NCI-H2029 (cell line): Measurements from ENCODE around the gene ELFN2.

Experiments used
- DNase-seq: peaks from one replicate; lab custom pipeline; 2025; lab: John Stamatoyannopoulos, UW

The ELFN2 gene

GRCh38 chr22:37357446-37358075 is 69.7 kb downstream of the ELFN2 start:
- DNase-seq, result no peak

GRCh38 chr22:37356922-37357321 is 70.4 kb downstream of the ELFN2 start:
- DNase-seq, result no peak

- no peak for DNase-seq
These were observed 72.1 kb downstream of the ELFN2 start for GRCh38 chr22:37355174-37355573.

GRCh38 chr22:37354670-37355069 is 72.6 kb downstream of the ELFN2 start:
- no peak for DNase-seq

DNA sequence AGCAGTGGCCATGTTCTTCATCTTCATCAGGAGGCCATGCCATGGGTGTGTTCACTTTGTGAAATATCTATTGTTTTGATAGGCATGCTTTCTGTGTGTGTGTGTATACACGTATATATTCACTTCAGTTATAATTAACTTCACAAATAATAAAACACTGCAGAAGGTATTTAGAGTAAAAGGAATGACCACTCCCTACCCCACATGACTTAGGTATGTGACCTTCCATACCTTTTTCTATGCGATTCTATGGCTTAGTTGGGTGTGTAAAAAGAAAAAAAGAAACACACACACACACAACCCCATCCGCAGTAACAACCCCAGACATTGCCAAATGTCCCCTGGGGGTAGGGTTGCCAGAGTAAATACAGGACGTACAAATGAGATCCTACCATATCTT is 73.0 kb downstream of the ELFN2 start:
- no peak for DNase-seq

GRCh38 chr22:37353839-37354238 is 73.4 kb downstream of the ELFN2 start:
- no peak for DNase-seq

- DNase-seq, result no peak
These were observed 74.8 kb downstream of the ELFN2 start for GRCh38 chr22:37352481-37352880.

DNA sequence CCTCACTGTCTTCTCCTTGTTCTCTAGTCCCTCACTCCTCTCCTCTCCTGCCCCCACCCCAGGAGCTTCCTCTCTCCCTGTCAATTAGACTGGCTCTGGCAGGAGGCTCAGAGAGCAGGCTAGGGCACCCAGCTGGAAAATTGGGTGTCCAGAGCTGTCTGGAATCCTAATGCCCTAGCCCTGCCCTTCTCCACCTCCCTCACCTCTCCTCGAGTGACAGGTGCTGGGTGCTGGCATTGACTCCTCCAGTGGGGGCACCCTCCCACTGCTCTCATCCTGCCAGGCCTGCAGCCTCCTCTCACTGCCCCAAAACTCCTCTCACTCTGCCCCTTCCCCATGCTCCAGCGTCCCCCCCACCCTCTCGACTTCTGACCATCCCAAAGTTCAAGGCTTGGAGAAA is 76.0 kb downstream of the ELFN2 start:
- DNase-seq, result no peak

DNA sequence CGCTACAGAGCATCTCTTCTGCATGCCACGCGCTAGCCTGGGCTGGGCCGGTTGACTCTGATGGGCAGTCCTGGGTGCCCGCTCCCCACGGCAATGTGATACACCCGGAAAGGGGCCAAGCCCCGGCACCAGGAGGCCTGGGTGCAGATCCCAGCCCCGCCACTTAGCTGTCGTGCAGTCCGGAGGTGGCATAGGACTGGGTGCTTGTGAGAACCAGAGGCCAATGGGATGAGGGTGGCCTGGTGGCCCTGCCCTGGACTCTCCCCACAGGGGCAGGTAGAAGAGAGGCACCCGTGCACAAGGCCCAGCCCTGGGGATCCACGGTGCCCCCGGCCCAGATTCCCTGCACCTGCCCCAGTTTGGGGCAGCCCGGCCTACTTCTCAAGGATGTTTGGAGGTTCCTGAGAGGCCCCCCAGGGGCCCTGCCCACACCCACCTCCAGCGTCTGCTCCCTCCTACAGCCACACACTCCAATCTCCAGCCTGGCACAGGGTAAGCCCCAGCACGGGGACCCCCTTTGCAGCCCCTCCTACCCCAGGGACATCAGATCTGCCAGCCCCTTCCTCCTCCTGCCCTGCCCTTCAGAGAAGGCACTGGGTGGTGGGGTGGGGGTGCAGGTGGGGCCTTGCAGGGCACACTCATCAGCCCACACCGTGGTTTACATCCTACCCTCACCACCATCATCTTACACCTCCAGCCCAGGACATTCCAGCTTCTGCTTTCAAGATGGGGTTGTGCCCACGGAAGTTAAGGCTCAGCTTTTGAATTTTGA is 78.0 kb downstream of the ELFN2 start:
- no peak for DNase-seq

DNA sequence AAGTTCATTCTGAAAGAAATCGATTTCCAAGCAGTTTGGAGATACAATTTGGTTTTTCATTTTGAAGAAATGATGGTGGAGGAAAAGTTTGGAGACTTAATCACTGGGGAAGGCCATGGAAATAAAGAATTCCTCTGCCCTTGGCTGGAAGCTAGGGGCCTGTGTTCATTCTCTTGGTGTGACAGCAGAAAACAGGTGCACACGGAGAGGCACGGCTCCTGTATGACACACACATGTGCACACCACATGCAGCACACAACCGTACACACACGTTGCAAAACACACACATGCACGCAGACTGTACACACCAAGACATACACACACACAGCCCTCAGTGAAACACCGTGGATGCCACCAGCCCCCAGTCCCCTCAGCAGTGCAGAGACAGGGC is 80.8 kb downstream of the ELFN2 start:
- no peak for DNase-seq

- DNase-seq, result no peak
These were observed 81.3 kb downstream of the ELFN2 start for GRCh38 chr22:37345863-37346504.

DNA sequence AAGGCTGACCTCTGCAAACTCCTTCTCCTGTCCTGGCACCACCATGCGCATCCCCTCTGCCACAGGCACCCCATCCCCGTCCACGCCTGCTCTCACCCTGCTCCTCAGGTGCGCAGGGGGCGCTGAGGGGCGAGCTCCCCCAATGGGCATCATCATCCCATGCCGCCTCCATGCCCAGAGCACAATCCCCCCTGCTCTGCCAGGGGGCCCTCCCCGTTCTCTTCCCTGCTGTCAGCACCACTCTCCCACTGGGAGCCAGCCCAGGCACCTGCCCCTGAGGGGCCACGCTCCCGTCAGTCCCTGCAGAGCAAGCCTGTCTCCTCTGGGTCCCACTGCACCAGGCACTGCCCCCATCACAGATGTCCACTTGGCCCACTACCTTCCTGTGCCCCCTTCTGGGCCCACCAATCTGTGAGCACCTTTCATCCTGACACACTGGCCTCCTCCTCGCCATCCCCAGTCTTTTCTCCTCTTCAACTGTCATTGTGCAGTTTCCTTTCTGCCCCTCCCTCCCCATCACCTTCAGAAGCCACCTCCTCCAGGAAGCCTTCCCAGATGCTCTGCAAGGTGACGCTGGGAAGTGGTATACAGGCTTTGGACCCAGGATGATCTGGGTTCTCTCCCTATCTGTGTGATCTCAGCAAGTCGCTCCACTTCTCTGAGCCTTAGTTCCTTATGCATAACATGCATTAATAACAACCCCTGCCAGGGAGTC is 82.4 kb downstream of the ELFN2 start:
- no peak for DNase-seq

DNA sequence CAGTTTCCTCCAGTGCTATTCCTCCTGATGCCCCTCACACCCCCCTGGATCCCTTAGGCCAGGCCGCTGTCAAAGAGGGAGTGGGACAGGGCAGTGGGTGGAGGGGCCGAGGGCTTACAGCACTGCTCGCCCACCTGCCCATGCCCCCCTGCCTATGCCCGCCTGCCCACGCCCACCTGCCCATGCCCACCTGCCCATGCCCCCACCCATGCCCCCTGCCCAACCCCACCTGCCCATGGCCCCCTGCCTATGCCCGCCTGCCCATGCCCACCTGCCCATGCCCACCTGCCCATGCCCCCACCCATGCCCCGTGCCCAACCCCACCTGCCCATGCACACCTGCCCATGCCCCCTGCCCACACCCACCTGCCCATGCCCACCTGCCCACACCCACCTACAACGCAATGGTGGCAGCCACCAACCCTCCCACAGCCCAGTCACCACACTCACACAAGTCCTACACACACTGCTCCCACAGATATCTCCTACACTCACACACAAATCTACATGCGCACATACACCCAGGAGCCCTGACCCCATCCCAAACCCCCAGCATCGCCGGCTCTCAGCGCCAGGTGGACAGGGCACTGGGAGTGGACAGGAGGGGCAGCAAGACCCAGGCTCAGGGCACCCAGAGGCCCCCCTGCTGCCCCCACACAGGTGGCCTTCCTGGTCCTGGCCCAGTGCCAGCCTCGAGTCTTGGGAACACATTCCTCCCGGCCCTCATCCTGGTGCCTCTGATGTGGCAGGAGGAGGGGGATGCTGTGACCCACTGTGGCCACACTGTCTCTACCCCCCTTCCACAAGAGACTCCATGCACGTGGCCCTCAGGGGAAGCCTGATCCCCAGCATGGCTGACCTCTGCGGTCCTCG is 83.2 kb downstream of the ELFN2 start:
- no peak for DNase-seq

GRCh38 chr22:37343348-37343747 is 83.9 kb downstream of the ELFN2 start:
- DNase-seq, result no peak

- DNase-seq, result no peak
These were observed 85.2 kb downstream of the ELFN2 start for GRCh38 chr22:37342065-37342464.

DNA sequence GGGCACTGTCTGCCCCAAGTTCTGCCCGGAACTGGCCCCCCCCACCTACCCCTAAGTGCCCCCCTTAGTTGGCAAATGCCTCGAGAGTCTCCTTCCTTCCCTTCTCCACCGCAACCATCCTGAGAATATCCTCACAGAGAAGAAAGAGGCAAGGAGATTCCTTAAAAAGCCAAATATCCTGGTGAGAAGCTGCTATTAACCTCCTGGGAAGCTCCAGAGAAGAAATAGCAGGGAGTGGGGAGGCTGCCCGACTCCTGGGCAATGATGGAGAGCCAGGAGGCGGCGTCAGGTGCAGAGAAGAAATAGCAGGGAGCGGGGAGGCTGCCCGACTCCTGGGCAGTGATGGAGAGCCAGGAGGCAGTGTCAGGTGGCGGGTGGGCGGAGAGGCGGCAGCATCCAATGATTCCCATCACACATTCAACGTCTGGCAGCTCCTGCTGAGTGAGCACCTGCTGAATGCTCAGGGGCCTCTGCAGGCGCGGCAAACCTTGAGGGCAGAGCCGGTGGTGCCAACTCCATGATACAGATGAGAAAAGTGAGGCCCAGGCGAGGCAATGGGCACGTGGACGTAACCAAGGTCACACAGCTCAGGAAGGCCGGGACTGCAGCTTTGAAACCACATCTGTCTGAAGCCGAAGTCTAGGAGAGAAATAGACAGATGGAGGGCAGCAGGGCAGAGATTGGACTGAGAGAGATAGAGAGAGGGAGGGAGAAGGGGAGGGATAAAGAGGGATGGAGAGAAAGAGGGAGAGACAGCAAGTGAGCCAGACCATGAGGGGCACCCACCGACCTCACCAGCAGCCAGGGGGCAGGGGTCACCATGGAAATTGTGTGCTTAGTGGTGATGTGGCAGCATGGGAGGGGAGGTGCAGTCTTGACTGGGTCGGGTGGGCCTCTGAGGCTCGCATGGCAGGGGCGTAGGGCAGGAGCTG is 86.7 kb downstream of the ELFN2 start:
- no peak for DNase-seq

GRCh38 chr22:37338539-37339246 is 88.6 kb downstream of the ELFN2 start:
- no peak for DNase-seq

DNA sequence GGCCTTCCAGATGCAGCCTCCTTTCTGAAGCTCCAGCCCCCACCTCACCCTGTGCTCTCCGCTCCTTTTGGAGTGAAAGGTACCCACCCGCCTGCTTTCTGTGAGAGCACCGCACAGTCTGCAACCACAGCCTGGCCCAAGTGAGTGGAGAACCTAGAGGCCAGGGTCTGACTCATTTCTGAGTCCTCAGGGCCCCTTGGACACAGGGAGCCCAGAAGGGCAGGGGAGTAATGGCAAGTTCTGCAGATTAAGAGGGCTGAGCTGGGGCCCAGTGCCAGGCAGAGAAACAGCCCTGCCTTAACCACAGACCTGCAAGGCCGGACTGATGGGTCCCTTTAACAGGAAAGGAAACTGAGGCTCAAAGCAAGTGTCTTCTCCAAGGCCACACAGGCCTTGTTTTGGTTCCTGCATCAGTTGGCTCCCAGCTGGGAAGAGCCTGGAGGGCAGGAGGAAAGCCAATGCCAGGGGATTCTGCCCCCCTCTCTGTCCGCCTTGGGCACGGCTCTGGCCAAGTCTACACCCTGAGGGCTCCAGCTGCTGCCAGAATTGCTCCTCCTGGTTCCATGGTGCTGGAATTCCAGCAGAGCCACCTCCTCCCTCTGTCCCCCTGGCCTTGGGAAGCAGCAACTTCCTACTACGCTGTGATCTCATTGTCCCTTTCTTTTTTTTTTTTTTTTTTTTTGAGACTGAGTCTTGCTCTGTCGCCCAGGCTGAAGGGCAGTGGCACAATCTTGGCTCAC is 89.9 kb downstream of the ELFN2 start:
- no peak for DNase-seq

DNA sequence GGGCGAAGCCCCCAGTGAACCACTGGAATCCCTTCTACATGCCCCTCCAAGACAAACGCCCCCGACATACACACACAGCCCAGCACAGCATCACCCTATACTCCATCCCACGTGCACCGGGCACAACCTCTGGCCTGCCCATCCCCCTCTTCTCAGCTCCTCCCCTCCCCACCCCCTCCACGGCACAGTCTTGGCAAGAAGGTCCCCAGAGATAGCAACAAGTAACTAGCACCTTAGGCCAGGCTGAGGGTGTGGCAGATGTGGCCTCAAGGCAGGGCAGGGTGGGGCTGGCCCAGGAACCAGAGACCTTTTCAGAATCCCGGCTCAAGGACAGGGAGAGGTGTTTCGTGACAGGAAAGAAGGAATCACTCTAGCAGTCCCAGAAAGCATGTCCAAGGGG is 90.7 kb downstream of the ELFN2 start:
- no peak for DNase-seq
